ENCODE results near the gene DPYSL3. TPM values are rescaled to one million over a fixed set of nuclear protein-coding genes. Genes with fewer than 3 reads are reported as not detected.
A peak's percentile ranks its signal among the peaks of the same experiment; 100 is the strongest.

DPYSL3 gene
- total RNA-seq, 1 experiment from 2014 or later = 24.8 TPM

GRCh38 chr5:147348046-147348445, 161.8 kb downstream of the DPYSL3 start:
- POLR2A ChIA-PET (ENCODE audit: low non-redundant PET) = no interaction called here
- TF ChIP-seq CTCF (conservative IDR thresholded peaks at IDR 0.05; ENCODE audit: low read depth, low read length) (no peak), EZH2 (IDR thresholded peaks at IDR 0.05; ENCODE audit: borderline replicate concordance, low read depth, low read length, poor library complexity, severe bottlenecking) (no peak)
- intact Hi-C loops (cut with micrococcal nuclease; ENCODE audit: unreplicated experiment) = no loop called here
- no peaks in the 10 kb centered on the region for H3K9me3 ChIP-seq (ENCODE audit: low read depth, low read length, poor library complexity, severe bottlenecking)
- no peaks in the 10 kb centered on the region for H3K4me1 ChIP-seq (ENCODE audit: insufficient read depth, low read length, poor library complexity, severe bottlenecking)
- no peaks in the 10 kb centered on the region for H3K36me3 ChIP-seq (ENCODE audit: insufficient read depth, low read length, poor library complexity, severe bottlenecking)
- peaks cover 11% of the 10 kb centered on the region for H3K27me3 ChIP-seq (replicated peaks; ENCODE audit: insufficient read depth, low read depth, low read length, poor library complexity)
- no TSS peak for BruUV-seq (replicated peaks)
- DNase-seq (ENCODE audit: low spot score) = no peak
- no peak overlapping the region for H3K27ac ChIP-seq (ENCODE audit: low read depth, low read length, poor library complexity, severe bottlenecking)
- CTCF ChIA-PET = no interaction called here
- no peak overlapping the region for H3K4me3 ChIP-seq (ENCODE audit: low read depth, low read length, poor library complexity, severe bottlenecking)

GRCh38 chr5:147346006-147346561, 163.8 kb downstream of the DPYSL3 start:
- Histone ChIP-seq H3K4me1 (ENCODE audit: insufficient read depth, low read length, poor library complexity, severe bottlenecking) (no peaks in the 10 kb centered on the region), H3K27ac (ENCODE audit: low read depth, low read length, poor library complexity, severe bottlenecking) (no peak overlapping the region), H3K27me3 (replicated peaks; ENCODE audit: insufficient read depth, low read depth, low read length, poor library complexity) (peaks cover 27% of the 10 kb centered on the region), H3K9me3 (ENCODE audit: low read depth, low read length, poor library complexity, severe bottlenecking) (no peaks in the 10 kb centered on the region), H3K4me3 (ENCODE audit: low read depth, low read length, poor library complexity, severe bottlenecking) (no peak overlapping the region), H3K36me3 (ENCODE audit: insufficient read depth, low read length, poor library complexity, severe bottlenecking) (no peaks in the 10 kb centered on the region)
- DNase-seq (ENCODE audit: low spot score) = peak; percentile 14
- ChIA-PET CTCF (no interaction called here), POLR2A (ENCODE audit: low non-redundant PET) (no interaction called here)
- TF ChIP-seq EZH2 (IDR thresholded peaks at IDR 0.05; ENCODE audit: borderline replicate concordance, low read depth, low read length, poor library complexity, severe bottlenecking) = no peak
- peak; percentile 46 for TF ChIP-seq CTCF (conservative IDR thresholded peaks at IDR 0.05; ENCODE audit: low read depth, low read length)
- intact Hi-C loops (cut with micrococcal nuclease; ENCODE audit: unreplicated experiment) = no loop called here
- BruUV-seq (replicated peaks) = no TSS peak

GRCh38 chr5:147344861-147345260, 165.0 kb downstream of the DPYSL3 start:
- no TSS peak for BruUV-seq (replicated peaks)
- TF ChIP-seq CTCF (conservative IDR thresholded peaks at IDR 0.05; ENCODE audit: low read depth, low read length) = no peak
- no peak for TF ChIP-seq EZH2 (IDR thresholded peaks at IDR 0.05; ENCODE audit: borderline replicate concordance, low read depth, low read length, poor library complexity, severe bottlenecking)
- CTCF ChIA-PET = no interaction called here
- POLR2A ChIA-PET (ENCODE audit: low non-redundant PET) = no interaction called here
- intact Hi-C loops (cut with micrococcal nuclease; ENCODE audit: unreplicated experiment) = no loop called here
- H3K27ac ChIP-seq (ENCODE audit: low read depth, low read length, poor library complexity, severe bottlenecking) = no peak overlapping the region
- no peaks in the 10 kb centered on the region for H3K9me3 ChIP-seq (ENCODE audit: low read depth, low read length, poor library complexity, severe bottlenecking)
- H3K36me3 ChIP-seq (ENCODE audit: insufficient read depth, low read length, poor library complexity, severe bottlenecking) = no peaks in the 10 kb centered on the region
- H3K4me3 ChIP-seq (ENCODE audit: low read depth, low read length, poor library complexity, severe bottlenecking) = no peak overlapping the region
- peaks cover 34% of the 10 kb centered on the region for H3K27me3 ChIP-seq (replicated peaks; ENCODE audit: insufficient read depth, low read depth, low read length, poor library complexity)
- no peak for DNase-seq (ENCODE audit: low spot score)
- no peaks in the 10 kb centered on the region for H3K4me1 ChIP-seq (ENCODE audit: insufficient read depth, low read length, poor library complexity, severe bottlenecking)
